ENCODE data around the gene XAF1. TPM values are rescaled to one million over a fixed set of nuclear protein-coding genes. Genes with fewer than 3 reads are reported as not detected.
"Not testable (repeated sequence)": the region's sequence is repeated elsewhere in the genome, so short reads cannot be mapped to it uniquely, and the experiment has no call there.

Gene XAF1
- total RNA-seq, 1 donor from 2014 or later: 129 TPM

DNA sequence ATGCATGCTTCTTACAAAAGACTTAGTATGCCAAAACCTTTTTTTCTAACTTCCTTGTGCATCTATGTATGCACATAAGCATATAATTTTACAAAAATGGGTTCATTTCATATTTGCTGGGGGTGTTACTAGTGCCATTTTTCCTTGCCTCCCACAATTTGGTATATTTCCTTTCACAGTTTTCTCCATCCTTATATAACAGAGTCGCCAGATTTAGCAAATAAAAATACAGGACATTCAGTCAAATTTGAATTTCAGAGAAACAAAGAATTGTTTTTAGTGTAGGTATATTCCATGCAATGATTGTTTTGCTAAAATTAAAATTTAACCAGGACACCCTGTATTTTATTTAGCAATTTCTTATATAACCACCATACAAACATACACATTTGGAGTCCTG, 16.2 kb downstream of the XAF1 start:
- intact Hi-C loops (cut with DNase I): no loop called here
- Histone ChIP-seq H3K9me3 (peaks cover 41% of the 10 kb centered on the region), H3K36me3 (peaks cover 69% of the 10 kb centered on the region), H3K4me3 (no peak overlapping the region), H3K27me3 (ENCODE audit: low read depth) (peaks cover 13% of the 10 kb centered on the region), H3K4me1 (no peaks in the 10 kb centered on the region), H3K27ac (no peak overlapping the region)
- ATAC-seq (no peak), DNase-seq (no peak)
- TF ChIP-seq CTCF (IDR thresholded peaks at IDR 0.05): no peak

DNA sequence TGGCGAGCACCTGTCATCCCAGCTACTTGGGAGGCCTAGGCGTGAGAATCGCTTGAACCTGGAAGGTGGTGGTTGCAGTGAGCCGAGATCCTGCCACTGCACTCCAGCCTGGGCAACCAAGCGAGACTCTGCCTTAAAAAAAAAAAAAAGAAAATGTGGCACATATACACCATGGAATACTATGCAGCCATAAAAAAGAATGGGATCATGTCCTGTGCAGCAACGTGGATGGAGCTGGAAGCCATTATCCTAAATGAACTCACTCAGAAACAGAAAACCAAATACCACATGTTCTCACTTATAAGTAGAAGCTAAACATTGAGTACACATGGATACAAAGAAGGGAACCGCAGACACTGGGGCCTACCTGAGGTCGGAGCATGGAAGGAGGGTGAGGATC, 19.1 kb downstream of the XAF1 start:
- intact Hi-C loops (cut with DNase I); H3K4me1 ChIP-seq; DNase-seq; ATAC-seq; H3K27ac ChIP-seq; H3K4me3 ChIP-seq: not testable (repeated sequence)
- H3K27me3 ChIP-seq (ENCODE audit: low read depth): peaks cover 16% of the 10 kb centered on the region
- H3K9me3 ChIP-seq: peaks cover 23% of the 10 kb centered on the region
- peaks cover 41% of the 10 kb centered on the region for H3K36me3 ChIP-seq

GRCh38 chr17:6775871-6776405, 20.1 kb downstream of the XAF1 start, which contains the start of gene FBXO39:
Gene FBXO39, plus strand, starts transcription at chr17:6776215. Its CDS starts 3,654 bp downstream, at chr17:6779869.
- peaks cover 31% of the 10 kb centered on the region for H3K36me3 ChIP-seq
- peak; percentile 44 to 59 for ATAC-seq
- H3K4me1 ChIP-seq: no peaks in the 10 kb centered on the region
- peaks cover 23% of the 10 kb centered on the region for H3K9me3 ChIP-seq
- intact Hi-C loops (cut with DNase I): no loop called here
- TF ChIP-seq CTCF (IDR thresholded peaks at IDR 0.05): no peak
- no peak within 1 kb of the TSS for H3K27ac ChIP-seq
- peaks cover 16% of the 10 kb centered on the region for H3K27me3 ChIP-seq (ENCODE audit: low read depth)
- H3K4me3 ChIP-seq: no peak within 1 kb of the TSS
- peak; percentile 51 for DNase-seq

GRCh38 chr17:6779411-6779810, 23.6 kb downstream of the XAF1 start:
- H3K27me3 ChIP-seq (ENCODE audit: low read depth): peaks cover 19% of the 10 kb centered on the region
- intact Hi-C loops (cut with DNase I): no loop called here
- no peak for TF ChIP-seq CTCF (IDR thresholded peaks at IDR 0.05)
- no peak overlapping the region for H3K27ac ChIP-seq
- DNase-seq (no peak), ATAC-seq (no peak)
- peaks cover 8% of the 10 kb centered on the region for H3K9me3 ChIP-seq
- H3K4me3 ChIP-seq: no peak overlapping the region
- no peaks in the 10 kb centered on the region for H3K4me1 ChIP-seq
- H3K36me3 ChIP-seq: no peaks in the 10 kb centered on the region

DNA sequence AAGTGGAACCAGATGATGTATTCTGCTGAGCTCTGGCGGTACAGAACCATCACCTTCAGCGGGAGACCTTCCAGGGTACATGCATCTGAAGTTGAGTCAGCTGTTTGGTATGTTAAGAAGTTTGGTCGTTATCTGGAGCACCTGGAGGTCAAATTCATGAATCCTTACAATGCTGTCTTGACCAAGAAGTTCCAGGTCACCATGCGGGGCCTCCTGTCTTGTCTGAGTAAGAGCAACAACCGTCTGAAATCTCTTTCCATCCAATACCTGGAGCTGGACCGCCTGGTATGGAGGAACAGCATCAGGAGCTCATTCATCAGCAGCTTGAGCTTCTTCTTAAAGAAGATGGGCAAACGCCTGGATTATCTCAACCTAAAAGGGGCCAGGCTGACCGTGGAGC, 24.2 kb downstream of the XAF1 start:
- Histone ChIP-seq H3K27ac (no peak overlapping the region), H3K4me3 (no peak overlapping the region), H3K9me3 (peaks cover 2% of the 10 kb centered on the region), H3K27me3 (ENCODE audit: low read depth) (peaks cover 19% of the 10 kb centered on the region), H3K36me3 (no peaks in the 10 kb centered on the region), H3K4me1 (no peaks in the 10 kb centered on the region)
- TF ChIP-seq CTCF (IDR thresholded peaks at IDR 0.05): no peak
- no peak for ATAC-seq
- no peak for DNase-seq
- intact Hi-C loops (cut with DNase I): no loop called here

- H3K4me1 ChIP-seq: no peaks in the 10 kb centered on the region
- no peaks in the 10 kb centered on the region for H3K9me3 ChIP-seq
- ATAC-seq: no peak
- H3K27me3 ChIP-seq (ENCODE audit: low read depth): peaks cover 15% of the 10 kb centered on the region
- no peak for TF ChIP-seq CTCF (IDR thresholded peaks at IDR 0.05)
- intact Hi-C loops (cut with DNase I): no loop called here
- H3K36me3 ChIP-seq: no peaks in the 10 kb centered on the region
- no peak for DNase-seq
- no peak overlapping the region for H3K27ac ChIP-seq
- H3K4me3 ChIP-seq: no peak overlapping the region
Measured at GRCh38 chr17:6780886-6781285, 25.0 kb downstream of the XAF1 start.
